ENCODE measurements around the gene COL6A2. TPM values are rescaled to one million over a fixed set of nuclear protein-coding genes. Genes with fewer than 3 reads are reported as not detected.

The COL6A2 gene
- total RNA-seq, 1 donor from 2014 or later = 373 TPM

DNA sequence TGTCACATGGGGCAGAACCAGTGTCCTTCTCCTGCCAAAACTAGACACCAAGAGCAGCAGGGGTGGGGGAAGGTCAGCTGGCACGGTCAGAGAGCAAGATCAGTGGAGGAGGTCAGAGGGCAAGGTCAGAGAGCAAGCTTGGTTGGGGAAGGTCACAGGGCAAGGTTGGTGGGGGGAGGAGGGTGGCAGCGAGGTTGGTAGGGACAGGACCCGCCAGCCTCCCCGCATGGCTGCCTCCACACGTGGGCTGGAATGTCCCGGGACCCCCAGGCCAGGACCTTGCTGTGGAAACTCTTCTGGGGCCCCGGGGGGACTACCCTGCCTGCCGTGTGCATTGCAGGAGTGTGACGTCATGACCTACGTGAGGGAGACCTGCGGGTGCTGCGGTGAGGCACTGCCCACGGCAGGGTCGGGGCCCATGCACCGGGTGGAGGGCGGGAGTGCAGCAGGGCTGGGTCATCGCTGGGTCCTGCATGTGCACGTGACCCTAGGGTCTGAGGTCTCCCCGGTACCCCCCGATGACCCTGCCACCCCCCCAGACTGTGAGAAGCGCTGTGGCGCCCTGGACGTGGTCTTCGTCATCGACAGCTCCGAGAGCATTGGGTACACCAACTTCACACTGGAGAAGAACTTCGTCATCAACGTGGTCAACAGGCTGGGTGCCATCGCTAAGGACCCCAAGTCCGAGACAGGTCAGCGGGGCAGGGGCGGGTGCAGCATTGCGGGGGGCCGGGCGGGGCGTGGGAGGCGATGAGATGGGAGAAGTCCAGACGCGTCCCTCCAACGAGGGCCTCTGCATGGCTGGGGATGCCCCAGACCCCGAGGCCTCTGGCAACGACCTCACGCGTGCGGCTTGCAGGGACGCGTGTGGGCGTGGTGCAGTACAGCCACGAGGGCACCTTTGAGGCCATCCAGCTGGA lies 27.3 kb downstream of the COL6A2 start:
- Histone ChIP-seq H3K4me3 (ENCODE audit: low read depth, low read length) (no peak overlapping the region), H3K27me3 (ENCODE audit: control insufficient read depth, insufficient read depth, low read length) (no peaks in the 10 kb centered on the region), H3K36me3 (ENCODE audit: control insufficient read depth, insufficient read depth, low read length) (peaks cover 1% of the 10 kb centered on the region)
- DNase-seq (ENCODE audit: low read depth) = no peak
- TF ChIP-seq CTCF (IDR thresholded peaks at IDR 0.05; ENCODE audit: insufficient read depth, low read length, poor library complexity, severe bottlenecking) = no peak

- no peak for TF ChIP-seq CTCF (IDR thresholded peaks at IDR 0.05; ENCODE audit: insufficient read depth, low read length, poor library complexity, severe bottlenecking)
- Histone ChIP-seq H3K27me3 (ENCODE audit: control insufficient read depth, insufficient read depth, low read length) (no peaks in the 10 kb centered on the region), H3K36me3 (ENCODE audit: control insufficient read depth, insufficient read depth, low read length) (peaks cover 1% of the 10 kb centered on the region), H3K4me3 (ENCODE audit: low read depth, low read length) (no peak overlapping the region)
- no peak for DNase-seq (ENCODE audit: low read depth)
These were observed 28.0 kb downstream of the COL6A2 start for GRCh38 chr21:46125846-46126301.

GRCh38 chr21:46126309-46127238 lies 28.7 kb downstream of the COL6A2 start:
- no peak overlapping the region for H3K4me3 ChIP-seq (ENCODE audit: low read depth, low read length)
- H3K36me3 ChIP-seq (ENCODE audit: control insufficient read depth, insufficient read depth, low read length) = no peaks in the 10 kb centered on the region
- no peak for DNase-seq (ENCODE audit: low read depth)
- H3K27me3 ChIP-seq (ENCODE audit: control insufficient read depth, insufficient read depth, low read length) = no peaks in the 10 kb centered on the region
- no peak for TF ChIP-seq CTCF (IDR thresholded peaks at IDR 0.05; ENCODE audit: insufficient read depth, low read length, poor library complexity, severe bottlenecking)

DNA sequence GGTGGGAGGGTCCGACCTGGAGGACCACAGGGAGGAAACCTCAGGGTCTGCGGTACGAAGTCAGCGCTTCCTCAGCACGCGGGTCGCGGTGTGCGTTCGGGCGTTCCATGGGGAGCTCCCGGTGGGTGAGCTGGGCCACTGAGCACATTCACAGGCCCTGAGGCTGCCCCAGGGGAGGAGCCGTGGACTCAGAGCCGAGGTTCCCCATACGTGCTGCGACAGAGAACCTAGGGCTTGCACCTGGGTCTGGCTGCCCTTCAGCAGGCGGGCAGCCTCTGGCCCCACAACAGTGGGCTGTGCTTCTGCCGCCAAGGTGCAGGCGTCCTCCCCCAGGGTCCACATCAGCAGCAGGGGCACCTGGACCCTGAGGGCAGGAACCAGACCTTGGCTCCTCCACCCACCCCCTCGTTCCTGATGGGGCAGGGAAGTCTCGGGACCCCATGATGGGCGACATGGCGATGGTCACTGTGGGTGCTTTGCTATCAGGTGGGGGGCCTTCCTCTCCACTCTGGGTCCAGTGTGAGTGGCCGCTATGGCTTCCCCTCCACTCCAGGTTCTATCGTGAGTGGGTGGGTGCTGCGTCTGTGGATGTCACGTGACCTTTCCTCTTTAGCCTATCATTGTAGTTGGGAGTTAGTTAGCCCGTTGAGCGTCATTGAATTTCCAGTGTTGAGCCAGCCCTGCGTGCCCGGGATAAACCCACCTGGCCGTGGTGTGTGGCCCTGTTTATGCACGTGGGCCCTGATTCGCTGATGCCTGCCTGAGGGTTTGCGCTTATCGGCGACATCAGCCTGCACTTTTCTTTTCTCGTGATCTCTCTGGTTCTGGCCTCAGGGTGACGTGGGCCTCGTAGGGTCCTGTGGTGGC lies 29.6 kb downstream of the COL6A2 start:
- TF ChIP-seq CTCF (IDR thresholded peaks at IDR 0.05; ENCODE audit: insufficient read depth, low read length, poor library complexity, severe bottlenecking) = no peak
- Histone ChIP-seq H3K36me3 (ENCODE audit: control insufficient read depth, insufficient read depth, low read length) (no peaks in the 10 kb centered on the region), H3K4me3 (ENCODE audit: low read depth, low read length) (no peak overlapping the region), H3K27me3 (ENCODE audit: control insufficient read depth, insufficient read depth, low read length) (no peaks in the 10 kb centered on the region)
- no peak for DNase-seq (ENCODE audit: low read depth)

Measured in kidney epithelial cell (primary cell).